GM12873 (cell line): ENCODE results near the gene SLC41A2.

Experiments used
- CTCF ChIP-seq: IDR thresholded peaks from 2 replicates; pipeline ENCODE4 v1.5.1; 2012; ENCODE audit warnings: low read depth, mild to moderate bottlenecking, moderate library complexity, low read length, control low read depth; ENCODE audit not compliant: insufficient read depth; ENCODE audit errors: missing control alignments

SLC41A2 gene

DNA sequence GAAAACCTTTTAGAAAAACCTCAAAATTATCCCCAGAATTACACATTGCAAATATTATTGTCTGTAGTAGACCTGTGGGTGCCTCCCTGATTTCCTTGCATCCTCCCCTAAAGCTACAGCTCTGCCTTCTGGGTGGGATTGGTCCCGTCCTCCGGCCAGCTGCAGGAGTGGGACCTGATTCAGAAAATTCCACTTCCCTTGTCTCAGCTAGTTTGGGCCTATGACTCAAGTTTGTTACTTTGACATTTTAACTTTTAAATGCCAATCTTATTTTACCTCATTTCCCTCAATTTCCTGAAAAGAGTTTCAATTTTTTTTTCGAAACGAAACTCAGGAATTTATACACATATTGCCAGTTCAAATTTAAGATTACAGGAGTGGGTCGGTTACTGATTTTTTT is 13.2 kb upstream of the SLC41A2 start:
- no peak for TF ChIP-seq CTCF

DNA sequence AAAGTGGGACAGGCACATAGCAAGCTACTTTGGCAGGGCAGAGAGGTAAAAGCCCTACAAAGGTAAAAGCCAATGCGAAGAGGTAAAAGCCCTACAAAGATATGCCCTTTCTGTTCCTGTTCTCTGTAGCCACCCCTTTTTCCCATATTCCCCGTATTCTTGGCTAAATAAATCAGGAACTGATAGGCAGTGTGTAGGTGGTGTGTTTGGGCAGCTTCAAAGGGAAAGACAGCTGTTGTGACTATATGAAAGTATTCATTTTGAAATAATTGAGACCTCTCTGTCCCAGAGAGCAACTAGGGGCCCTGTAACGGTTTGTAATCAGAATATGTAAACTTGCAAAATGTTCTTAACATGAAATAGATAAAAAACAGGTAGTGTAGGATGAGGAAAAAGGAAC is 11.3 kb upstream of the SLC41A2 start:
- no peak for TF ChIP-seq CTCF

DNA sequence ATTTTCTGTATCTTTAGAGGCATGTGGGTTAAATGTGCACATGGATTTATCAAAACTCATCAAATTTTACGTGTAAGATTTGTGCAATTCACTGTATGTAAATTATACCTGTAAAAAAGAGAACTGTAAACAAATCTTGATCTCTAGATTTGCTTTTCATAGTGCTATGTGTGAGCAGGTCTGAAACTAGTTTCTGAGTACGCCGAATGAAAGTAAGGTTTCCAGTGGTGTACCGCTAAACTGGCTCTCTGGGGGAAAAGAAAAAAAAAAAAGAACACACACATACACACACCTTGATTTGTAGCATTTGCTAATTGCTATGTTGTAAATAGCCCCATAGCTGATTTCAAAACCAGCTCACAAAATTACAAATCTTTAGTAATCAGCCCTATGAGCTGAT is 8.6 kb upstream of the SLC41A2 start:
- TF ChIP-seq CTCF, result no peak

DNA sequence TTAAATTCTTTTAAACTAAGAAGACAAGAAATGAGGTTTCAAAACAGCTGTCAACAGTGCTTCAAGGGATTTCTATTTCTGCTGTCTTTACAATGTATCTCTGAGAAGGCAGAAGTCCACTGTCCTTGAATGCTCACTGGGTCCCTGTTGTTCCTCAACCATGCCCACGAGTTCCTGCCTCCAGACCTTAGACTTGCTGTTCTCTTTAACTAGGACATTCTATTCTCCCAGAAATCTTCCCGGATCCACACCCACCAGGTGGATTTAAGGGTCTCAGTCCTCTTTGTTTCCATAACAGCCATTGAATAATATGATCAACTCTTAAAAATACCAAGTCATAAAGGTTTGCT is 6.7 kb upstream of the SLC41A2 start:
- TF ChIP-seq CTCF, result no peak

- no peak for TF ChIP-seq CTCF
Measured at GRCh38 chr12:104964167-104964855, 6.2 kb upstream of the SLC41A2 start.

GRCh38 chr12:104963757-104964156 is 5.7 kb upstream of the SLC41A2 start:
- no peak for TF ChIP-seq CTCF

GRCh38 chr12:104960464-104960863 is 2.4 kb upstream of the SLC41A2 start:
- no peak for TF ChIP-seq CTCF

- no peak for TF ChIP-seq CTCF
Measured at GRCh38 chr12:104959335-104959841, 1.3 kb upstream of the SLC41A2 start.
